Right hindlimb (tissue), 1 donor: ENCODE results near the gene HIVEP3.

Experiments
- DNase-seq: peaks from one replicate; pipeline ENCODE4 v3.0.0-alpha.2; 2018

HIVEP3 gene

GRCh38 chr1:41475346-41475745 is 443.4 kb downstream of the HIVEP3 start:
- DNase-seq = no peak

- peak; percentile 86 for DNase-seq
Observed at GRCh38 chr1:41474490-41475271, 444.0 kb downstream of the HIVEP3 start.

- no peak for DNase-seq
Observed at GRCh38 chr1:41473738-41474362, 444.9 kb downstream of the HIVEP3 start.

DNA sequence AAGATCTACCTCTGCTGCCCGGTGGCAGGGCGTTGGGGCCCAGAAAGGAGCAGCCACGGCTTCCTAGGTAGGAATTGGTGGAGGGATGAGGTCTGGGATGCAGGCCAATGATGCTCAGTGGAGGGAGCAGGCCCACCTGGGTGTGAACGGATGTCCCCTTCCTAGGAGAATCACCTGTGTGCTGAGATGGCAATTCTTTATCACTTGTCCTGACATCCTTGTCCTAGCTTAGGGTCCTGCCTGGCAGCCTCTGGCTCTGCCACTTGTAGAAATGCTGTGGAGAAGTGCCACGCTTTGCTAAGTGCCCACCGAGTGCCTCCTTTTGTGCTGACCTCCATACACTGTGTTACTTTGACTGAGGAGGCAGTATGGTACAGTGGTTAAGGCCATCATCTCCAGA is 447.1 kb downstream of the HIVEP3 start:
- DNase-seq = no peak

DNA sequence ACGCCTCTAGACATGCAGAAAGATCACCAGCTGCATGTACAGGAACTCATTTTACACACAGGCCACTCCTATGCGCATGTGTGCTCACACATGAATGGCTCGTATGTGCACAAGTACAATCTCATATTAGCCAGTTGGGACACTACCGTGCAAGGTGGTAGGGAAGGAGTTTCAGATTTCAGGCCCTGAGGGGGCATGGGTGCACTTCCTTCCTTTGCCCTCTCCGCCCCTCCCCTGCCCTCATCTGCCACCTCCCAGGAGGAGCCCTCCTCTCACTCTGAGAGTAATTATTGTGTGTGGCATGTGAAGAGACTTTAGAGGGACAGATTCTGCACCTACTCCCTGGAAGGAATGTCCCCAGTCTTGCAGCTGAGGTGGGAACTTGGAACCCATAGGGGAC is 449.0 kb downstream of the HIVEP3 start:
- DNase-seq = no peak

- DNase-seq = no peak
Observed at GRCh38 chr1:41468122-41468762, 450.5 kb downstream of the HIVEP3 start.

GRCh38 chr1:41467673-41468072 is 451.0 kb downstream of the HIVEP3 start:
- no peak for DNase-seq

DNA sequence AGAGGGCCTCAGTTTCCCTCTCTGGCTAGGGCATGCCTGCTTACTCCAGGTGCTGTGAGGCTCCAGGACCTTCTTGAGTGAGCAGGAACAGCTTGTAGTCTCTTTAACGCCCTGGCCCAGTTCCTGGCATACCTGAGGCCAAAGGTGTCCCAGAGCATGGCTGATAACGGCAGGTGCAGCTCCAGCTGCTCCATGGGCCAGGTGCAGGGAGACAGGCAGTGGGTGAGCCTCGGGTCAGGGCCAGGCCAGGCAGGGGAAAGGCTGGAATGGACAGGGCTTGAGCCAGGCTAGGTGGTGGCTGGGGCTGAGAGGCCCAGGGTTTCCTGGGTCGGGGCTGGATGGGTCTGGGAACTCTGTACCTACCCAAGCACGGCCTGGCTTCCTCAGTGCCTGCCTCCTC is 452.6 kb downstream of the HIVEP3 start:
- DNase-seq = no peak

GRCh38 chr1:41465741-41466140 is 453.0 kb downstream of the HIVEP3 start:
- DNase-seq = no peak

- DNase-seq = no peak
Observed at GRCh38 chr1:41464885-41465284, 453.8 kb downstream of the HIVEP3 start.

DNA sequence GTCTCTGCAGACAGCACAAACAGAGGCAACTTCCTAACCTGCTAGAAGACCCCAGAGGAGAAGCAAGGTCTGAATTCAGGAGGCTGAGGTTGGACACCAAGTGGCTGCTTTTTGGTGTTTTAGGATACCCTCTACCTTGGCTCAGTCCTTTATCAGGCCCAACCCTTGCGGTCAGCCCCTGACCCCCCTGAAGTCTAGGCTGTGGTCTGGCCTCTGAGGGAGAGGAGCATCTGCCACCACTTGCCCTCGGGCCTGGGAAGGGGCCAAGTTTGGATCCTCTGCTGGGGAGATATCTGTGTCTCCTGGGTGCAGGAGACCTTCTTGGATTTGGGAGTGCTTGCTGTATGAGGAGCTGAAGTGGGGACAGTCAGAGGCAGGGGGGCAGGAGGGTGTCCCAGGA is 455.2 kb downstream of the HIVEP3 start:
- no peak for DNase-seq

- no peak for DNase-seq
Observed at GRCh38 chr1:41462680-41463004, 456.1 kb downstream of the HIVEP3 start.

GRCh38 chr1:41461790-41462679 is 456.7 kb downstream of the HIVEP3 start:
- peak; percentile 53 for DNase-seq

- DNase-seq = no peak
Observed at GRCh38 chr1:41456847-41457540, 461.7 kb downstream of the HIVEP3 start.
